Upper lobe of left lung (tissue), 4 donors: ENCODE results near the gene LRP1B.

Experiments
- CTCF ChIP-seq, 6 experiments: fragments of 450-650 bp in 4 of 6; fragments of 200-600 bp in 2 of 6; sonication (generic) in 2 of 6; IDR thresholded peaks; one replicate each; pipeline ENCODE4 v1.5.1; 2016 to 2019; ENCODE audit warnings: antibody characterized with exemption in 6 of 6
- EP300 ChIP-seq, 4 donors: sonication (generic); formaldehyde crosslinking; IDR thresholded peaks; one replicate each; pipeline ENCODE4 v1.5.1; 2017; ENCODE audit warnings: antibody characterized with exemption in 4 of 4, control low read depth in 2 of 4
- POLR2A ChIP-seq, 4 donors: fragments of 450-650 bp; IDR thresholded peaks; one replicate each; pipeline ENCODE4 v1.5.1; 2016 to 2017; ENCODE audit warnings: antibody characterized with exemption in 4 of 4, mild to moderate bottlenecking in 2 of 4
- POLR2AphosphoS5 ChIP-seq, 2 donors: sonication (generic); formaldehyde crosslinking; IDR thresholded peaks; one replicate each; pipeline ENCODE4 v1.5.1; 2017; ENCODE audit warnings: antibody characterized with exemption in 2 of 2

GRCh38 chr2:140929849-140930248 is 1201.0 kb downstream of the LRP1B start:
- TF ChIP-seq CTCF (IDR thresholded peaks at IDR 0.05) (no peak), POLR2A (IDR thresholded peaks at IDR 0.05) (no peak), POLR2AphosphoS5 (IDR thresholded peaks at IDR 0.05) (no peak), EP300 (IDR thresholded peaks at IDR 0.05) (no peak)
